HCT116 (cell line): ENCODE measurements around the gene DCLRE1C. TPM values are rescaled to one million over a fixed set of nuclear protein-coding genes. Genes with fewer than 3 reads are reported as not detected.

Experiments
- ATAC-seq: fragments of 200-7000 bp; cut with Tn5 transposase; 2 replicates; pipeline ENCODE4 v1.9.1; 2020; ENCODE audit warnings: mild to moderate bottlenecking, moderate library complexity
- BruUV-seq: library from RNA; stranded (reverse); fragments of 400-500 nt; replicated peaks from 2 replicates; lab custom pipeline; 2021; lab: Mats Ljungman, UMichigan
- CTCF ChIA-PET: fragments of 300-600 bp; sonication (Branson Sonifier 250); formaldehyde crosslinking; loops from one replicate; lab custom pipeline; 2021; ENCODE audit warnings: antibody characterized with exemption; lab: Charles Lee
- POLR2A ChIA-PET: fragments of 300-600, 350-600 bp; sonication (Branson Sonifier 250); formaldehyde crosslinking; loops from one replicate; lab custom pipeline; 2021; ENCODE audit warnings: antibody characterized with exemption; lab: Charles Lee
- RAD21 ChIA-PET, 2 experiments: fragments of 300-600 bp; sonication (Branson Sonifier 250); formaldehyde crosslinking; loops; one replicate each; lab custom pipeline; 2023; ENCODE audit warnings: low total read pairs in 2 of 2; ENCODE audit not compliant: uncharacterized antibody in 2 of 2, unreplicated experiment in 2 of 2, low non-redundant PET in 1 of 2; lab: Charles Lee
- DNase-seq: peaks from one replicate; pipeline ENCODE4 v3.0.0-alpha.2; 2010; ENCODE audit warnings: low read depth, low spot score
- H2AFZ ChIP-seq: fragments of 200-600 bp; shearing (Covaris generic), sonication (generic); 2 replicates; pipeline ENCODE4 v1.6.1; 2017; ENCODE audit warnings: low read depth, mixed run types, mixed read lengths, antibody characterized with exemption, low read length; ENCODE audit not compliant: poor library complexity, severe bottlenecking
- H3K27ac ChIP-seq: 2 replicates; pipeline ENCODE4 v1.5.1; 2012; ENCODE audit warnings: low read depth, low read length
- H3K27me3 ChIP-seq: fragments of 200-600 bp; sonication (generic); 2 replicates; pipeline ENCODE4 v1.6.1; 2016; ENCODE audit warnings: mixed run types, low read length, mixed read lengths; ENCODE audit not compliant: insufficient read depth
- H3K36me3 ChIP-seq, 2 experiments: fragments of 200-500 bp in 1 of 2; fragments of 200-600 bp in 1 of 2; sonication (Bioruptor generic) in 1 of 2; sonication (generic) in 1 of 2; 2 replicates each; pipeline versions ENCODE4 v1.5.1 to v1.6.1; 2014 to 2016; ENCODE audit warnings: low read length in 2 of 2, inconsistent platforms in 1 of 2, mixed read lengths in 1 of 2, mixed run types in 1 of 2; ENCODE audit not compliant: insufficient read depth in 2 of 2, control insufficient read depth in 1 of 2
- H3K4me1 ChIP-seq, 2 experiments: fragments of 200-600 bp in 1 of 2; sonication (generic) in 1 of 2; 2 replicates each; pipeline versions ENCODE4 v1.5.1 to v1.6.1; 2012 to 2017; ENCODE audit warnings: low read length in 2 of 2, inconsistent platforms in 1 of 2, mild to moderate bottlenecking in 1 of 2, mixed read lengths in 1 of 2, mixed run types in 1 of 2, moderate library complexity in 1 of 2; ENCODE audit not compliant: insufficient read depth in 2 of 2, control insufficient read depth in 1 of 2
- H3K4me2 ChIP-seq: fragments of 200-600 bp; sonication (generic); 2 replicates; pipeline ENCODE4 v1.6.1; 2017; ENCODE audit warnings: mixed run types, low read length, mixed read lengths
- H3K4me3 ChIP-seq, 2 experiments: fragments of 200-600 bp in 1 of 2; sonication (generic) in 1 of 2; replicated peaks in 1 of 2; 2 replicates each; pipeline ENCODE4 v1.5.1; 2011 to 2016; ENCODE audit warnings: low read length in 2 of 2, control low read depth in 1 of 2, low read depth in 1 of 2, mild to moderate bottlenecking in 1 of 2, mixed read lengths in 1 of 2, mixed run types in 1 of 2
- H3K79me2 ChIP-seq: fragments of 200-600 bp; sonication (generic); 2 replicates; pipeline ENCODE4 v1.6.1; 2017; ENCODE audit warnings: mild to moderate bottlenecking, mixed run types, low read length, moderate library complexity, mixed read lengths; ENCODE audit not compliant: insufficient read depth
- H3K9ac ChIP-seq: fragments of 200-600 bp; sonication (generic); 2 replicates; pipeline ENCODE4 v1.6.1; 2016; ENCODE audit warnings: low read length, mixed read lengths
- H3K9me2 ChIP-seq: fragments of 200-600 bp; sonication (generic), shearing (Covaris generic); 2 replicates; pipeline ENCODE4 v1.6.1; 2017; ENCODE audit warnings: mixed run types, mild to moderate bottlenecking, moderate library complexity; ENCODE audit not compliant: insufficient read depth
- H3K9me3 ChIP-seq, 2 experiments: fragments of 200-500 bp in 1 of 2; fragments of 200-600 bp in 1 of 2; sonication (Bioruptor generic) in 1 of 2; sonication (generic) in 1 of 2; 2 replicates each; pipeline ENCODE4 v1.6.1; 2014 to 2017; ENCODE audit warnings: low read length in 2 of 2, mixed read lengths in 2 of 2, inconsistent platforms in 1 of 2, low read depth in 1 of 2, mild to moderate bottlenecking in 1 of 2, mixed run types in 1 of 2, moderate library complexity in 1 of 2; ENCODE audit not compliant: control insufficient read depth in 1 of 2, insufficient read depth in 1 of 2
- H4K20me1 ChIP-seq: fragments of 200-600 bp; sonication (generic), shearing (Covaris generic); 2 replicates; pipeline ENCODE4 v1.6.1; 2017; ENCODE audit warnings: mixed run types, mild to moderate bottlenecking, moderate library complexity; ENCODE audit not compliant: insufficient read depth
- ELF1 ChIP-seq: IDR thresholded peaks from 2 replicates; pipeline ENCODE4 v1.6.1; 2012; ENCODE audit warnings: low read depth, borderline replicate concordance
- EZH2 ChIP-seq: fragments of 200-600 bp; sonication (generic); IDR thresholded peaks from 2 replicates; pipeline ENCODE4 v1.6.1; 2017; ENCODE audit warnings: antibody characterized with exemption, mixed run types
- EZH2phosphoT487 ChIP-seq: fragments of 200-600 bp; IDR thresholded peaks from 2 replicates; pipeline ENCODE4 v1.6.1; 2018; ENCODE audit warnings: antibody characterized with exemption, borderline replicate concordance
- FOSL1 ChIP-seq: IDR thresholded peaks from 2 replicates; pipeline ENCODE4 v1.6.1; 2012; ENCODE audit warnings: low read depth
- JUND ChIP-seq: IDR thresholded peaks from 2 replicates; pipeline ENCODE4 v1.6.1; 2012
- RAD21 ChIP-seq: IDR thresholded peaks from 2 replicates; pipeline ENCODE4 v1.6.1; 2012; ENCODE audit warnings: low read depth, mild to moderate bottlenecking
- SIN3A ChIP-seq: IDR thresholded peaks from 2 replicates; pipeline ENCODE4 v1.6.1; 2012; ENCODE audit warnings: low read depth
- TCF7L2 ChIP-seq: IDR thresholded peaks from 2 replicates; pipeline ENCODE4 v1.7.0; 2011; ENCODE audit warnings: borderline replicate concordance, inconsistent platforms; ENCODE audit not compliant: insufficient read depth, insufficient read length; ENCODE audit errors: extremely low read depth
- YY1 ChIP-seq: IDR thresholded peaks from 2 replicates; pipeline ENCODE4 v1.6.1; 2011; ENCODE audit warnings: low read length, low read depth, moderate library complexity, mild to moderate bottlenecking; ENCODE audit not compliant: insufficient replicate concordance; ENCODE audit errors: extremely low read depth
- ZBTB33 ChIP-seq: IDR thresholded peaks from 2 replicates; pipeline ENCODE4 v1.6.1; 2011; ENCODE audit warnings: mild to moderate bottlenecking, low read length, moderate library complexity; ENCODE audit not compliant: insufficient replicate concordance; ENCODE audit errors: extremely low read depth
- intact Hi-C: fragments of 100-400 bp; cut with micrococcal nuclease; formaldehyde crosslinking; loops from 2 replicates; pipeline ENCODE4 v1.10.0; 2022
- total RNA-seq: library from RNA; stranded (reverse); gene quantifications from one replicate; pipeline ENCODE4 v1.2.1, GENCODE V29; 2021; ENCODE audit not compliant: unreplicated experiment
- TF ChIP-seq, protein P1 (sequence below): IDR thresholded peaks from 2 replicates; pipeline ENCODE4 v1.6.1; 2012

DCLRE1C gene
- total RNA-seq, 1 experiment from 2014 or later, result 14.5 TPM

GRCh38 chr10:14911801-14912200 is 42.1 kb downstream of the DCLRE1C start:
- Histone ChIP-seq H3K36me3 (peaks cover 27 to 83% of the 10 kb centered on the region in 2 experiments), H3K4me3 (no peak overlapping the region), H3K9me2 (no peaks in the 10 kb centered on the region), H3K27me3 (no peaks in the 10 kb centered on the region), H3K79me2 (peaks cover 26% of the 10 kb centered on the region; the same call in 1 of the 2 replicates), H3K4me1 (no peaks in the 10 kb centered on the region), H2AFZ (no peak overlapping the region), H4K20me1 (no peaks in the 10 kb centered on the region), H3K9ac (no peak overlapping the region), H3K9me3 (peaks cover 2 to 4% of the 10 kb centered on the region in 2 experiments; a peak in 2 of 4 replicates), H3K4me2 (no peak overlapping the region), H3K27ac (no peak overlapping the region)
- POLR2A ChIA-PET, result no interaction called here
- DNase-seq, result no peak
- CTCF ChIA-PET, result no interaction called here
- ATAC-seq, result no peak
- intact Hi-C loops, result no loop called here
- TF ChIP-seq SIN3A, result no peak
- TF ChIP-seq FOSL1, result no peak
- TF ChIP-seq, protein P1, sequence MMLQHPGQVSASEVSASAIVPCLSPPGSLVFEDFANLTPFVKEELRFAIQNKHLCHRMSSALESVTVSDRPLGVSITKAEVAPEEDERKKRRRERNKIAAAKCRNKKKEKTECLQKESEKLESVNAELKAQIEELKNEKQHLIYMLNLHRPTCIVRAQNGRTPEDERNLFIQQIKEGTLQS, result no peak
- TF ChIP-seq JUND, result no peak
- no peak for TF ChIP-seq YY1
- no peak for TF ChIP-seq TCF7L2
- RAD21 ChIA-PET, result no interaction called here
- no TSS peak for BruUV-seq

- Histone ChIP-seq H3K27me3 (no peaks in the 10 kb centered on the region), H3K4me1 (no peaks in the 10 kb centered on the region), H3K36me3 (peaks cover 30 to 83% of the 10 kb centered on the region in 2 experiments), H4K20me1 (no peaks in the 10 kb centered on the region), H3K27ac (no peak overlapping the region), H3K9me2 (no peaks in the 10 kb centered on the region), H3K4me3 (no peak overlapping the region), H3K9me3 (no peaks in the 10 kb centered on the region), H3K79me2 (peaks cover 21% of the 10 kb centered on the region; the same call in 1 of the 2 replicates), H3K4me2 (no peak overlapping the region), H2AFZ (no peak overlapping the region), H3K9ac (no peak overlapping the region)
- intact Hi-C loops, result no loop called here
- ChIA-PET POLR2A (no interaction called here), CTCF (no interaction called here), RAD21 (no interaction called here)
- no peak for ATAC-seq
- BruUV-seq, result no TSS peak
- TF ChIP-seq, protein P1, result no peak
- TF ChIP-seq ZBTB33 (no peak), RAD21 (no peak), ELF1 (no peak), EZH2phosphoT487 (no peak), EZH2 (no peak)
- no peak for DNase-seq
Observed at GRCh38 chr10:14910953-14911352, 42.9 kb downstream of the DCLRE1C start.
